ENCODE data around the gene TMEM200A.

- TF ChIP-seq, protein P1, sequence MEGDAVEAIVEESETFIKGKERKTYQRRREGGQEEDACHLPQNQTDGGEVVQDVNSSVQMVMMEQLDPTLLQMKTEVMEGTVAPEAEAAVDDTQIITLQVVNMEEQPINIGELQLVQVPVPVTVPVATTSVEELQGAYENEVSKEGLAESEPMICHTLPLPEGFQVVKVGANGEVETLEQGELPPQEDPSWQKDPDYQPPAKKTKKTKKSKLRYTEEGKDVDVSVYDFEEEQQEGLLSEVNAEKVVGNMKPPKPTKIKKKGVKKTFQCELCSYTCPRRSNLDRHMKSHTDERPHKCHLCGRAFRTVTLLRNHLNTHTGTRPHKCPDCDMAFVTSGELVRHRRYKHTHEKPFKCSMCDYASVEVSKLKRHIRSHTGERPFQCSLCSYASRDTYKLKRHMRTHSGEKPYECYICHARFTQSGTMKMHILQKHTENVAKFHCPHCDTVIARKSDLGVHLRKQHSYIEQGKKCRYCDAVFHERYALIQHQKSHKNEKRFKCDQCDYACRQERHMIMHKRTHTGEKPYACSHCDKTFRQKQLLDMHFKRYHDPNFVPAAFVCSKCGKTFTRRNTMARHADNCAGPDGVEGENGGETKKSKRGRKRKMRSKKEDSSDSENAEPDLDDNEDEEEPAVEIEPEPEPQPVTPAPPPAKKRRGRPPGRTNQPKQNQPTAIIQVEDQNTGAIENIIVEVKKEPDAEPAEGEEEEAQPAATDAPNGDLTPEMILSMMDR (IDR thresholded peaks at IDR 0.05; ENCODE audit: insufficient read depth, low read length, poor library complexity, severe bottlenecking): no peak
- TF ChIP-seq EZH2phosphoT487 (conservative IDR thresholded peaks at IDR 0.05; ENCODE audit: low read length): no peak
Measured at GRCh38 chr6:130457605-130458004, 91.8 kb downstream of the TMEM200A start.
